ENCODE results near the gene SPCS1.

SPCS1 gene

GRCh38 chr3:52679199-52679538 lies 26.7 kb upstream of the SPCS1 start:
- no peak for DNase-seq (ENCODE audit: low spot score)
- TF ChIP-seq CTCF (IDR thresholded peaks at IDR 0.05; ENCODE audit: extremely low read depth, missing control alignments) = no peak

- no peak for TF ChIP-seq CTCF (IDR thresholded peaks at IDR 0.05; ENCODE audit: extremely low read depth, missing control alignments)
- no peak for DNase-seq (ENCODE audit: low spot score)
Observed at GRCh38 chr3:52679811-52680210, 26.1 kb upstream of the SPCS1 start.

- DNase-seq (ENCODE audit: low spot score) = no peak
- TF ChIP-seq CTCF (IDR thresholded peaks at IDR 0.05; ENCODE audit: extremely low read depth, missing control alignments) = no peak
Observed at GRCh38 chr3:52681596-52681995, 24.3 kb upstream of the SPCS1 start.

- TF ChIP-seq CTCF (IDR thresholded peaks at IDR 0.05; ENCODE audit: extremely low read depth, missing control alignments) = peak; percentile 5
- DNase-seq (ENCODE audit: low spot score) = peak; percentile 24
Observed at GRCh38 chr3:52682016-52682415, 23.9 kb upstream of the SPCS1 start.

- no peak for DNase-seq (ENCODE audit: low spot score)
- TF ChIP-seq CTCF (IDR thresholded peaks at IDR 0.05; ENCODE audit: extremely low read depth, missing control alignments) = no peak
Observed at GRCh38 chr3:52683611-52684010, 22.3 kb upstream of the SPCS1 start.

GRCh38 chr3:52684184-52684583 lies 21.7 kb upstream of the SPCS1 start:
- DNase-seq (ENCODE audit: low spot score) = no peak
- no peak for TF ChIP-seq CTCF (IDR thresholded peaks at IDR 0.05; ENCODE audit: extremely low read depth, missing control alignments)

- TF ChIP-seq CTCF (IDR thresholded peaks at IDR 0.05; ENCODE audit: extremely low read depth, missing control alignments) = no peak
- DNase-seq (ENCODE audit: low spot score) = peak; percentile 97
Observed at GRCh38 chr3:52685285-52685708, 20.6 kb upstream of the SPCS1 start.
